ENCODE measurements around the gene SPEM3.

SPEM3 gene

GRCh38 chr17:7413346-7413985 is 15.2 kb upstream of the SPEM3 start:
- H3K4me3 ChIP-seq (replicated peaks; ENCODE audit: low read depth, low read length) = no peak overlapping the region
- DNase-seq (ENCODE audit: extremely low read depth, low read depth) = no peak
- no peak for TF ChIP-seq CTCF (IDR thresholded peaks at IDR 0.05; ENCODE audit: low read depth, low read length, missing control alignments)

DNA sequence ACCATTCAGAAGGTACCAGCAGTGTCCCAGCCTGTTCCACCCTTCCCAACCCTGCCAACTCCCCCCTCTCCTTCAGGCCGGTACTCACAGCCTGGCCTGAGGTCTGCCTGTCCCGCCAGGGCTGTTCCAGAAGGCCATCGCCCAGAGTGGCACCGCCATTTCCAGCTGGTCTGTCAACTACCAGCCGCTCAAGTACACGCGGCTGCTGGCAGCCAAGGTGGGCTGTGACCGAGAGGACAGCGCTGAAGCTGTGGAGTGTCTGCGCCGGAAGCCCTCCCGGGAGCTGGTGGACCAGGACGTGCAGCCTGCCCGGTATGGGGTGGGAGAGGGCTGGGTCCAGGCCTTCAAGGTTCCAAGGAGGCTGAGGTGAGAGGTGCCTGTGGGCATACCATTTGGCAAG is 13.8 kb upstream of the SPEM3 start:
- H3K4me3 ChIP-seq (replicated peaks; ENCODE audit: low read depth, low read length) = no peak overlapping the region
- no peak for TF ChIP-seq CTCF (IDR thresholded peaks at IDR 0.05; ENCODE audit: low read depth, low read length, missing control alignments)
- no peak for DNase-seq (ENCODE audit: extremely low read depth, low read depth)

DNA sequence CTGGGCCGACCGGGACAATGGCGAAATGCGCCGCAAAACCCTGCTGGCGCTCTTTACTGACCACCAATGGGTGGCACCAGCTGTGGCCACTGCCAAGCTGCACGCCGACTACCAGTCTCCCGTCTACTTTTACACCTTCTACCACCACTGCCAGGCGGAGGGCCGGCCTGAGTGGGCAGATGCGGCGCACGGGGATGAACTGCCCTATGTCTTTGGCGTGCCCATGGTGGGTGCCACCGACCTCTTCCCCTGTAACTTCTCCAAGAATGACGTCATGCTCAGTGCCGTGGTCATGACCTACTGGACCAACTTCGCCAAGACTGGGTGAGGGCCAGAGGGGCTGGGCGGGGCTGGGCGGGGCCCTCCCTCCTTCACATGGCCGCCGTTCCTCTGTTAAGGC is 12.9 kb upstream of the SPEM3 start:
- H3K4me3 ChIP-seq (replicated peaks; ENCODE audit: low read depth, low read length) = no peak overlapping the region
- no peak for TF ChIP-seq CTCF (IDR thresholded peaks at IDR 0.05; ENCODE audit: low read depth, low read length, missing control alignments)

DNA sequence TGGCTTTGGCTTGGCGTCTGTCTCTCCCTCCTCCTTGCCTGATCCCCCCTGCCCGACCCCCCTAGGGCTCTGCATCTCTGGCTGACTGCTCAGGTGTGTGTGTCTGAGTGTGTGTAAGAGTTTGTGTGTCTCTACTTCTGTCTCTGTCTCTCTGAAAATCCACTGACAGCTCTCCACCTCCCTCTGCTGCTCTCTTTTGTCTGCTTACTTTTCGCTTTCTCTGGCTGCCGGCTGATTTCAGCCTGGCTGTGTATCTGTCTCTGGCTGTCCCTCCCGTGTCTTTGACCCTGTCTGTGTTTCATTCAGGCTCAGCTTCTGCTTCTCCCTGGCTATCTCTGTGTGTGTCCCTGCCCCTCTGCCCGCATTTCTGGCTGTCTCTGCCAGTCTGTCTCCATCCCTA is 12.3 kb upstream of the SPEM3 start:
- no peak overlapping the region for H3K4me3 ChIP-seq (replicated peaks; ENCODE audit: low read depth, low read length)
- no peak for DNase-seq (ENCODE audit: extremely low read depth, low read depth)
- TF ChIP-seq CTCF (IDR thresholded peaks at IDR 0.05; ENCODE audit: low read depth, low read length, missing control alignments) = no peak

More for the DNA sequence above, 12.9 kb upstream of the SPEM3 start:
- no peak for DNase-seq (ENCODE audit: extremely low read depth, low read depth)

DNA sequence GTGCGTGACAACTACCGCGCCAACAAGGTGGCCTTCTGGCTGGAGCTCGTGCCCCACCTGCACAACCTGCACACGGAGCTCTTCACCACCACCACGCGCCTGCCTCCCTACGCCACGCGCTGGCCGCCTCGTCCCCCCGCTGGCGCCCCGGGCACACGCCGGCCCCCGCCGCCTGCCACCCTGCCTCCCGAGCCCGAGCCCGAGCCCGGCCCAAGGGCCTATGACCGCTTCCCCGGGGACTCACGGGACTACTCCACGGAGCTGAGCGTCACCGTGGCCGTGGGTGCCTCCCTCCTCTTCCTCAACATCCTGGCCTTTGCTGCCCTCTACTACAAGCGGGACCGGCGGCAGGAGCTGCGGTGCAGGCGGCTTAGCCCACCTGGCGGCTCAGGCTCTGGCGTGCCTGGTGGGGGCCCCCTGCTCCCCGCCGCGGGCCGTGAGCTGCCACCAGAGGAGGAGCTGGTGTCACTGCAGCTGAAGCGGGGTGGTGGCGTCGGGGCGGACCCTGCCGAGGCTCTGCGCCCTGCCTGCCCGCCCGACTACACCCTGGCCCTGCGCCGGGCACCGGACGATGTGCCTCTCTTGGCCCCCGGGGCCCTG is 11.5 kb upstream of the SPEM3 start:
- no peak overlapping the region for H3K4me3 ChIP-seq (replicated peaks; ENCODE audit: low read depth, low read length)
- no peak for DNase-seq (ENCODE audit: extremely low read depth, low read depth)
- TF ChIP-seq CTCF (IDR thresholded peaks at IDR 0.05; ENCODE audit: low read depth, low read length, missing control alignments) = no peak

DNA sequence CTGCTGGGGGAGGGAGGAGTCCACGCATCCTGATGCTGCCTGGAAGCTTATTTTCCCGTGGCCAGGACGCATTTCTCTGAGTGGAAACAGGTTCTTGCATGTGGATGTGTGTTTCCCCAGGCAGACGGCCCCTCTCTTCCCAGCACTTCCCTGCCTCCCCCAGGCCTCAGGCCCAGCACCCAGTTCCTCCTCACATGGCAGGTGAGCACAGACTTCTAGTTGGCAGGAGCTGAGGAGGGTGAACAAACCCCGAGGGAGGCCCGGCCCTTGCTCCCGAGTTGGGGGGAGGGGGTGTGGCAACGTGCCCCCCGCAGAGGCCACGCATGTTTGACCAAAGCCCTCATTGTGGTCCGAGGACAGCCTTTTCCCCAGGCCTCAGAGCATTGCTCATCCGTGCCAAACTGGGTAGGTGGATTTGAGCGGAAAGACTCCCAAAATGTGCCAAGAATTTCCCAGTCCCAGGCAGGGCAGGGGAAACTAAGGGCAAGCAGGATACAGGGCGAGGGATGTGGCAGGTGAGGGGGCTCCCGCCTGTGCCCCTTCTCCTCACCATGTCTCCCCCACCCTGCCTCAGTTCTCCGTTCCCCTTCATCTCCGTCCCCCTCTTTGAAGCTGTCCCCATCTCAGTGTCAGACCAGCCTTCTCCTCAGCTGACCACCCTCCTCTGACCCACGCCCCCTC is 10.0 kb upstream of the SPEM3 start:
- DNase-seq (ENCODE audit: extremely low read depth, low read depth) = no peak
- H3K4me3 ChIP-seq (replicated peaks; ENCODE audit: low read depth, low read length) = no peak overlapping the region
- TF ChIP-seq CTCF (IDR thresholded peaks at IDR 0.05; ENCODE audit: low read depth, low read length, missing control alignments) = no peak

Measured in HFF-Myc (cell line).